Uterus (tissue), 2 donors: Measurements from ENCODE around the gene TPO.

Experiments
- POLR2A ChIP-seq, 2 donors: fragments of 450-650 bp; IDR thresholded peaks; one replicate each; pipeline ENCODE4 v1.6.1; 2016; ENCODE audit warnings: antibody characterized with exemption in 2 of 2, mild to moderate bottlenecking in 1 of 2, moderate library complexity in 1 of 2
- TF ChIP-seq, protein P1 (sequence below), 4 experiments: fragments of 200-600 bp in 2 of 4; fragments of 450-650 bp in 2 of 4; sonication (generic) in 2 of 4; IDR thresholded peaks; one replicate each; pipeline ENCODE4 v1.5.1; 2016 to 2019; ENCODE audit warnings: antibody characterized with exemption in 4 of 4, mild to moderate bottlenecking in 2 of 4, moderate library complexity in 1 of 4

- no peak for TF ChIP-seq POLR2A (IDR thresholded peaks at IDR 0.05)
- TF ChIP-seq, protein P1, sequence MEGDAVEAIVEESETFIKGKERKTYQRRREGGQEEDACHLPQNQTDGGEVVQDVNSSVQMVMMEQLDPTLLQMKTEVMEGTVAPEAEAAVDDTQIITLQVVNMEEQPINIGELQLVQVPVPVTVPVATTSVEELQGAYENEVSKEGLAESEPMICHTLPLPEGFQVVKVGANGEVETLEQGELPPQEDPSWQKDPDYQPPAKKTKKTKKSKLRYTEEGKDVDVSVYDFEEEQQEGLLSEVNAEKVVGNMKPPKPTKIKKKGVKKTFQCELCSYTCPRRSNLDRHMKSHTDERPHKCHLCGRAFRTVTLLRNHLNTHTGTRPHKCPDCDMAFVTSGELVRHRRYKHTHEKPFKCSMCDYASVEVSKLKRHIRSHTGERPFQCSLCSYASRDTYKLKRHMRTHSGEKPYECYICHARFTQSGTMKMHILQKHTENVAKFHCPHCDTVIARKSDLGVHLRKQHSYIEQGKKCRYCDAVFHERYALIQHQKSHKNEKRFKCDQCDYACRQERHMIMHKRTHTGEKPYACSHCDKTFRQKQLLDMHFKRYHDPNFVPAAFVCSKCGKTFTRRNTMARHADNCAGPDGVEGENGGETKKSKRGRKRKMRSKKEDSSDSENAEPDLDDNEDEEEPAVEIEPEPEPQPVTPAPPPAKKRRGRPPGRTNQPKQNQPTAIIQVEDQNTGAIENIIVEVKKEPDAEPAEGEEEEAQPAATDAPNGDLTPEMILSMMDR (IDR thresholded peaks at IDR 0.05) = no peak
Measured at GRCh38 chr2:1517786-1518185, 104.5 kb downstream of the TPO start.
